NCI-H345 treated with DMSO at 0.1 percent for 48 hours (cell line): ENCODE results near the gene MAGEB1.

Experiments
- DNase-seq: peaks from one replicate; lab custom pipeline; 2025; ENCODE audit not compliant: unreplicated experiment; lab: John Stamatoyannopoulos, UW

The MAGEB1 gene

GRCh38 chrX:30246769-30247489 is at the start of gene MAGEB1:
Gene MAGEB1 (plus strand): TSS chrX:30247146. CDS start chrX:30250494, 3,348 bp downstream.
- DNase-seq = no peak

- no peak for DNase-seq
Measured at GRCh38 chrX:30212172-30212571, 34.8 kb upstream of the MAGEB1 start.

- no peak for DNase-seq
Measured at GRCh38 chrX:30215357-30215843, 31.5 kb upstream of the MAGEB1 start, which contains the start of gene MAGEB2. Gene MAGEB2 (plus strand): TSS chrX:30215563. CDS start chrX:30218581, 3,018 bp downstream.

- DNase-seq = no peak
Measured at GRCh38 chrX:30217465-30217864, 29.5 kb upstream of the MAGEB1 start.

GRCh38 chrX:30219372-30219771 is 27.6 kb upstream of the MAGEB1 start:
- no peak for DNase-seq

GRCh38 chrX:30220661-30221060 is 26.3 kb upstream of the MAGEB1 start:
- DNase-seq = no peak

- no peak for DNase-seq
Measured at GRCh38 chrX:30224536-30224935, 22.4 kb upstream of the MAGEB1 start.

- no peak for DNase-seq
Measured at GRCh38 chrX:30228526-30228925, 18.4 kb upstream of the MAGEB1 start.

- DNase-seq = no peak
Measured at GRCh38 chrX:30230395-30230794, 16.6 kb upstream of the MAGEB1 start, which contains the start of gene MAGEB3. Gene MAGEB3 (plus strand): TSS chrX:30230657. CDS start chrX:30235925, 5,268 bp downstream.

GRCh38 chrX:30241724-30242415 is 5.1 kb upstream of the MAGEB1 start, which contains the start of gene MAGEB4:
Gene MAGEB4 (plus strand): TSS chrX:30242000. CDS start chrX:30242136, 136 bp downstream.
- DNase-seq = no peak

GRCh38 chrX:30248854-30249253 is 1.9 kb downstream of the MAGEB1 start:
- DNase-seq = no peak

- DNase-seq = no peak
Measured at GRCh38 chrX:30253257-30253656, 6.3 kb downstream of the MAGEB1 start.

- DNase-seq = no peak
Measured at GRCh38 chrX:30259927-30260326, 13.0 kb downstream of the MAGEB1 start.

- no peak for DNase-seq
Measured at GRCh38 chrX:30261012-30261411, 14.1 kb downstream of the MAGEB1 start.

- DNase-seq = no peak
Measured at GRCh38 chrX:30262763-30263162, 15.8 kb downstream of the MAGEB1 start.

GRCh38 chrX:30270639-30271038 is 23.7 kb downstream of the MAGEB1 start:
- DNase-seq = no peak

GRCh38 chrX:30275498-30275897 is 28.6 kb downstream of the MAGEB1 start:
- DNase-seq = no peak

GRCh38 chrX:30278365-30278764 is 31.4 kb downstream of the MAGEB1 start:
- DNase-seq = no peak

- no peak for DNase-seq
Measured at GRCh38 chrX:30280428-30280827, 33.5 kb downstream of the MAGEB1 start.

GRCh38 chrX:30282527-30282926 is 35.6 kb downstream of the MAGEB1 start:
- no peak for DNase-seq

GRCh38 chrX:30283456-30284200 is 36.7 kb downstream of the MAGEB1 start:
- no peak for DNase-seq
